B cell (primary cell): Measurements from ENCODE around the gene CFL1. TPM values are rescaled to one million over a fixed set of nuclear protein-coding genes. Genes with fewer than 3 reads are reported as not detected.

Source experiments
- ATAC-seq: fragments of 200-7000 bp; cut with Tn5 transposase; one replicate; pipeline ENCODE4 v1.10.0; 2021; ENCODE audit warnings: low read depth, mild to moderate bottlenecking, moderate number of reproducible peaks, moderate library complexity
- CTCF ChIA-PET: fragments of 350-600 bp; sonication (Branson Sonifier 250); formaldehyde crosslinking; loops from one replicate; lab custom pipeline; 2021; ENCODE audit warnings: antibody characterized with exemption, inconsistent platforms; lab: Charles Lee
- POLR2A ChIA-PET: fragments of 350-600 bp; sonication (Branson Sonifier 250); formaldehyde crosslinking; loops from one replicate; lab custom pipeline; 2021; ENCODE audit warnings: antibody characterized with exemption; lab: Charles Lee
- DNase-seq: peaks from one replicate; pipeline ENCODE4 v3.0.0; 2013
- H2AFZ ChIP-seq: 2 replicates; pipeline ENCODE4 v1.6.1; 2012; ENCODE audit warnings: mild to moderate bottlenecking, low read depth, low read length; ENCODE audit not compliant: insufficient read depth, poor library complexity, severe bottlenecking
- H3K27ac ChIP-seq, 2 donors: 1 replicate in 1 of 2; 2 replicates in 1 of 2; pipeline ENCODE4 v1.5.1; 2012 to 2013; ENCODE audit warnings: low read length in 2 of 2, mild to moderate bottlenecking in 2 of 2, moderate library complexity in 1 of 2
- H3K27me3 ChIP-seq, 4 experiments: fragments of 200-600 bp in 1 of 4; sonication (generic) in 1 of 4; replicated peaks in 1 of 4; 1 replicate in 2 of 4; 2 replicates in 2 of 4; pipeline versions ENCODE4 v1.6.1 to v1.7.0; 2013 to 2016; ENCODE audit warnings: low read length in 3 of 4, mild to moderate bottlenecking in 2 of 4, mixed read lengths in 1 of 4, moderate library complexity in 1 of 4; ENCODE audit not compliant: insufficient read depth in 4 of 4, control insufficient read depth in 3 of 4; ENCODE audit errors: control extremely low read depth in 1 of 4
- H3K36me3 ChIP-seq, 2 experiments: replicated peaks in 1 of 2; 1 replicate in 1 of 2; 2 replicates in 1 of 2; pipeline versions ENCODE4 v1.6.1 to v1.7.1; 2013; ENCODE audit warnings: low read length in 1 of 2; ENCODE audit not compliant: insufficient read depth in 2 of 2, control insufficient read depth in 1 of 2; ENCODE audit errors: control extremely low read depth in 1 of 2, extremely low read depth in 1 of 2
- H3K4me1 ChIP-seq, 2 donors: fragments of 200-600 bp in 1 of 2; sonication (generic) in 1 of 2; 1 replicate in 1 of 2; 2 replicates in 1 of 2; pipeline versions ENCODE4 v1.5.1 to v1.6.1; 2013 to 2017; ENCODE audit warnings: low read length in 2 of 2; ENCODE audit not compliant: control insufficient read depth in 2 of 2, insufficient read depth in 2 of 2
- H3K4me2 ChIP-seq: replicated peaks from 2 replicates; pipeline ENCODE3; 2012; ENCODE audit warnings: mild to moderate bottlenecking, low read depth, low read length; ENCODE audit not compliant: poor library complexity, severe bottlenecking
- H3K4me3 ChIP-seq, 5 experiments: fragments of 200-600 bp in 1 of 5; sonication (generic) in 1 of 5; 1 replicate in 3 of 5; 2 replicates in 2 of 5; pipeline versions ENCODE4 v1.5.1 to v1.7.0; 2011 to 2016; ENCODE audit warnings: low read length in 4 of 5, mild to moderate bottlenecking in 4 of 5, low read depth in 2 of 5, control low read depth in 1 of 5, moderate library complexity in 1 of 5; ENCODE audit not compliant: insufficient read depth in 1 of 5; ENCODE audit errors: control extremely low read depth in 1 of 5, extremely low read depth in 1 of 5
- H3K79me2 ChIP-seq: fragments of 200-600 bp; sonication (generic); one replicate; pipeline ENCODE4 v1.6.0; 2016; ENCODE audit warnings: low read length; ENCODE audit not compliant: control insufficient read depth, insufficient read depth
- H3K9ac ChIP-seq: fragments of 200-600 bp; sonication (generic); 2 replicates; pipeline ENCODE4 v1.6.1; 2017; ENCODE audit warnings: mild to moderate bottlenecking, low read length, moderate library complexity
- H3K9me3 ChIP-seq, 3 donors: one replicate each; pipeline versions ENCODE4 v1.6.1 to v1.7.1; 2013; ENCODE audit warnings: low read length in 2 of 3; ENCODE audit not compliant: control insufficient read depth in 2 of 3, insufficient read depth in 1 of 3; ENCODE audit errors: control extremely low read depth in 1 of 3
- H4K20me1 ChIP-seq: 2 replicates; pipeline ENCODE4 v1.6.0; 2012; ENCODE audit warnings: mild to moderate bottlenecking, low read length; ENCODE audit not compliant: insufficient read depth, control insufficient read depth, poor library complexity, severe bottlenecking
- H3K27ac Mint-ChIP-seq: one replicate; pipeline ENCODE4 v1.8.0; 2021; ENCODE audit warnings: mixed read lengths
- H3K27me3 Mint-ChIP-seq: one replicate; pipeline ENCODE4 v1.8.0; 2021; ENCODE audit warnings: mixed read lengths
- H3K4me1 Mint-ChIP-seq: one replicate; pipeline ENCODE4 v1.8.0; 2021; ENCODE audit warnings: mixed read lengths
- H3K4me3 Mint-ChIP-seq: one replicate; pipeline ENCODE4 v1.8.0; 2021; ENCODE audit warnings: mixed read lengths
- H3K9me3 Mint-ChIP-seq: one replicate; pipeline ENCODE4 v1.8.0; 2022; ENCODE audit warnings: mixed read lengths; ENCODE audit not compliant: insufficient read depth
- EZH2 ChIP-seq: IDR thresholded peaks from 2 replicates; pipeline ENCODE4 v1.6.1; 2012; ENCODE audit warnings: borderline replicate concordance, low read depth, mild to moderate bottlenecking, moderate library complexity, low read length; ENCODE audit not compliant: insufficient read depth, poor library complexity, severe bottlenecking
- WGBS: methylation state at CpG from one replicate; pipeline ENCODE4 v1.1.5; 2013; ENCODE audit warnings: missing lambda C conversion rate; ENCODE audit not compliant: insufficient coverage; 5-methylcytosine and 5-hydroxymethylcytosine counted together
- intact Hi-C: fragments of 100-400 bp; cut with micrococcal nuclease; formaldehyde crosslinking; loops from one replicate; pipeline ENCODE4 v1.10.0; 2022
- polyA plus RNA-seq: library from polyadenylated mRNA; depleted of rRNA; stranded (reverse); fragments of >200 nt; gene quantifications from 2 replicates; pipeline ENCODE4 v1.2.3, GENCODE V29; 2012
- total RNA-seq, 2 donors: library from RNA; stranded (reverse); fragments of 120-200 nt in 1 of 2; gene quantifications; 1 replicate in 1 of 2; 2 replicates in 1 of 2; pipeline versions ENCODE4 v1.2.3 to v1.2.4, GENCODE V29; 2013 to 2022
- TF ChIP-seq, protein P1 (sequence below): fragments of 200-600 bp; IDR thresholded peaks from one replicate; pipeline ENCODE4 v1.8.0; 2022; ENCODE audit warnings: antibody characterized with exemption, mild to moderate bottlenecking

CFL1 gene
- total and polyA plus RNA-seq, 2 donors (not counting 1 experiment from before 2014, with no cell fraction given), result 455 to 990 TPM

DNA sequence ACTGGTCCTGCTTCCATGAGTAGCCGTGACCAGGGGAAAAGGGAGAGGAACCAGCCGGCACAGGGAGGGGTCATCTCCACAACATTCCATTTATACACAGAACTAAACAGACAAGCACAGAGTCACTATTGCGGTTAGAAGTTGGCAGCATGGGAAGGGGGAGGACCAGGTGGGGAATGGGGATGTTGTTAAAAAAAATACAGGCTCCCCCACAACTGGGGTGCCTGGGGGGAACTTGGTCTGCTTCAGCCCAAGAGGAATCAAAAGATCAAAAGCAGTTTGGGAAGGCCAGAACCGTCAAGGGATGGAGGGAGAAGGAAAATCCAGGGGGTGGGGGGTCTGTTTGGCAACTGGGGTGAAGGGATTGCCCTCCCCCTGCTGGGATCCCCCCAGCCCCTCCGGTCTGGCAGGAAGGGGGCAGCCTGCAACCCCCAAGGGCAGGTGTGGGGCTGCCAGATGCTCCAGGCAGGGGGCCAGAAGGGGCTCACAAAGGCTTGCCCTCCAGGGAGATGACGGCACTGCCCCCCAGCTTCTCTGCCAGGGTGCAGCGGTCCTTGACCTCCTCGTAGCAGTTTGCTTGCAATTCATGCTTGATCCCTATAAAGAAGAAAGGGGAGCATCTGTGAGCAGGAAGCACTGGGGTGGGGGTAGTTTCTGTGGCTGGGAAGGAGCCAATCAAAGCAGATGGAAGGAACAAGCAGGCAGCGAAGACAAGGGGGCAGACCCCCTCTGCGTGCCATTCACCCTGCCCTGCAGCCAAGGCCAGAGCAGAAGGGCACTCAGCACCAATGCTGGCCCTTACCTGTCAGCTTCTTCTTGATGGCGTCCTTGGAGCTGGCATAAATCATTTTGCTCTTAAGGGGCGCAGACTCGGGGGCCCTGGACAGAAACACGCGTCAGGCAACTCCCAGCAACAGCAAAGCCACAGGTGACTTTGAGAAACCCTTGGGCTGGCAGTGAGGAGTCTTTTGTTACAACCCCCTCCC is 2.8 kb downstream of the CFL1 start:
- Mint-ChIP-seq H3K4me3 (peak overlapping the region; percentile 94), H3K9me3 (no peaks in the 10 kb centered on the region), H3K27ac (peak overlapping the region; percentile 95), H3K27me3 (no peaks in the 10 kb centered on the region), H3K4me1 (peaks cover 47% of the 10 kb centered on the region)
- H3K9me3 ChIP-seq, result peaks cover 0 to 15% (median 0%) of the 10 kb centered on the region in 3 donors
- DNase-seq, result peak; percentile 21
- intact Hi-C loops, result loop anchor here (5.0 kb wide), 1 partner anchor 412 kb away; the partner anchor contains the start of gene RAB1B
- TF ChIP-seq, protein P1, sequence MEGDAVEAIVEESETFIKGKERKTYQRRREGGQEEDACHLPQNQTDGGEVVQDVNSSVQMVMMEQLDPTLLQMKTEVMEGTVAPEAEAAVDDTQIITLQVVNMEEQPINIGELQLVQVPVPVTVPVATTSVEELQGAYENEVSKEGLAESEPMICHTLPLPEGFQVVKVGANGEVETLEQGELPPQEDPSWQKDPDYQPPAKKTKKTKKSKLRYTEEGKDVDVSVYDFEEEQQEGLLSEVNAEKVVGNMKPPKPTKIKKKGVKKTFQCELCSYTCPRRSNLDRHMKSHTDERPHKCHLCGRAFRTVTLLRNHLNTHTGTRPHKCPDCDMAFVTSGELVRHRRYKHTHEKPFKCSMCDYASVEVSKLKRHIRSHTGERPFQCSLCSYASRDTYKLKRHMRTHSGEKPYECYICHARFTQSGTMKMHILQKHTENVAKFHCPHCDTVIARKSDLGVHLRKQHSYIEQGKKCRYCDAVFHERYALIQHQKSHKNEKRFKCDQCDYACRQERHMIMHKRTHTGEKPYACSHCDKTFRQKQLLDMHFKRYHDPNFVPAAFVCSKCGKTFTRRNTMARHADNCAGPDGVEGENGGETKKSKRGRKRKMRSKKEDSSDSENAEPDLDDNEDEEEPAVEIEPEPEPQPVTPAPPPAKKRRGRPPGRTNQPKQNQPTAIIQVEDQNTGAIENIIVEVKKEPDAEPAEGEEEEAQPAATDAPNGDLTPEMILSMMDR, result no peak
- no peak for TF ChIP-seq EZH2
- peaks cover 0 to 62% of the 10 kb centered on the region in 2 experiments for H3K36me3 ChIP-seq
- peak overlapping the region; percentile 94 for H3K4me2 ChIP-seq
- no peak overlapping the region for H3K4me3 ChIP-seq
- peaks cover 73% of the 10 kb centered on the region for H4K20me1 ChIP-seq
- peaks cover 43% of the 10 kb centered on the region for H3K79me2 ChIP-seq
- ChIA-PET POLR2A (no interaction called here), CTCF (no interaction called here)
- ATAC-seq, result no peak
- no peak overlapping the region for H3K9ac ChIP-seq
- WGBS, result 75% methylated on average over 12 of the region's 15 CpGs
- H3K4me1 ChIP-seq, result peaks cover 18 to 39% of the 10 kb centered on the region in 2 donors
- no peaks in the 10 kb centered on the region for H3K27me3 ChIP-seq
- H3K27ac ChIP-seq, result no peak overlapping the region
- H2AFZ ChIP-seq, result no peak overlapping the region

DNA sequence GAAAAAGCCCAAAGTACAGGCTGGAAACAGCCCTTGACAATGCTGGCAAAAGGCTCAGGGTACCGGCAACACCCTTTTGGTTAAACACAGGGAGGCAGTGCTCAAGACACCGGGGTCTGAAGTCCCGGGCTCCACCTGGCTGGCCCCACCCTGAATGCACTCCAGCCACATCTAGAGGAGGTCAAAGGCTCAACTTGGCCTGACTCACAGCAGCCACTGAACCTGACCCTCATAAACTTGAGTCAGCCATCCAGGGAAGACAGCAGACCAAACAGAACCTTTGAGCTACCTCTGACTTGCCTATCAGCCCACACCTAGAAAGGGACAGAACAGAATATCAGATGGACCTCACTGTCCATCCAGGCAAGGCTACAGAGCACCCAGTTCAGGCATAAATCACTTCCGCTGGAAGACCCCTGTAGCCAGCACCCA is 3.8 kb downstream of the CFL1 start:
- Mint-ChIP-seq H3K27me3 (no peaks in the 10 kb centered on the region), H3K27ac (peak overlapping the region; percentile 38), H3K4me3 (peak overlapping the region; percentile 18), H3K4me1 (peaks cover 41% of the 10 kb centered on the region), H3K9me3 (no peaks in the 10 kb centered on the region)
- ChIA-PET POLR2A (no interaction called here), CTCF (no interaction called here)
- Histone ChIP-seq H3K36me3 (peaks cover 0 to 62% of the 10 kb centered on the region in 2 experiments), H2AFZ (no peak overlapping the region), H3K4me1 (peaks cover 18 to 31% of the 10 kb centered on the region in 2 donors), H3K27me3 (no peaks in the 10 kb centered on the region), H3K9me3 (peaks cover 0 to 15% (median 0%) of the 10 kb centered on the region in 3 donors), H3K4me2 (no peak overlapping the region), H3K9ac (no peak overlapping the region), H3K4me3 (no peak overlapping the region), H3K79me2 (peaks cover 43% of the 10 kb centered on the region), H3K27ac (no peak overlapping the region), H4K20me1 (peaks cover 73% of the 10 kb centered on the region)
- 100% methylated on average over 3 of the region's 4 CpGs for WGBS
- TF ChIP-seq EZH2, result no peak
- TF ChIP-seq, protein P1, result no peak
- DNase-seq (no peak), ATAC-seq (no peak)
- intact Hi-C loops, result no loop called here
